Fibroblast of lung (primary cell): Measurements from ENCODE around the gene SREK1IP1. TPM values are rescaled to one million over a fixed set of nuclear protein-coding genes. Genes with fewer than 3 reads are reported as not detected.

Source experiments
- DNase-seq, 2 donors: peaks; one replicate each; pipeline versions ENCODE4 v3.0.0 to v3.0.0-alpha.2; 2010; ENCODE audit warnings: low read depth in 2 of 2
- H2AFZ ChIP-seq: 2 replicates; pipeline ENCODE4 v1.5.1; 2012; ENCODE audit warnings: low read length, control low read depth, inconsistent platforms
- H3K27ac ChIP-seq: 2 replicates; pipeline ENCODE4 v1.5.1; 2011; ENCODE audit warnings: low read length, control low read depth; ENCODE audit not compliant: insufficient read depth
- H3K27me3 ChIP-seq: 2 replicates; pipeline ENCODE4 v1.5.1; 2011; ENCODE audit warnings: mild to moderate bottlenecking, low read length; ENCODE audit not compliant: control insufficient read depth, insufficient read depth
- H3K36me3 ChIP-seq: 2 replicates; pipeline ENCODE4 v1.5.1; 2011; ENCODE audit warnings: low read length; ENCODE audit not compliant: control insufficient read depth, insufficient read depth
- H3K4me1 ChIP-seq: 2 replicates; pipeline ENCODE4 v1.5.1; 2011; ENCODE audit warnings: low read length; ENCODE audit not compliant: control insufficient read depth, insufficient read depth; ENCODE audit errors: extremely low read depth
- H3K4me2 ChIP-seq: 2 replicates; pipeline ENCODE4 v1.5.1; 2011; ENCODE audit warnings: low read length, control low read depth; ENCODE audit not compliant: insufficient read depth; ENCODE audit errors: extremely low read depth
- H3K4me3 ChIP-seq, 4 experiments: fragments of 200-600 bp in 1 of 4; sonication (generic) in 1 of 4; replicated peaks in 1 of 4; 2 replicates each; pipeline ENCODE4 v1.5.1; 2011 to 2016; ENCODE audit warnings: low read length in 4 of 4, low read depth in 3 of 4, mild to moderate bottlenecking in 3 of 4, control low read depth in 2 of 4, inconsistent platforms in 1 of 4, mixed read lengths in 1 of 4; ENCODE audit not compliant: insufficient read depth in 1 of 4; ENCODE audit errors: control extremely low read depth in 1 of 4
- H3K79me2 ChIP-seq: 2 replicates; pipeline ENCODE4 v1.5.1; 2012; ENCODE audit warnings: mild to moderate bottlenecking, low read length, inconsistent platforms; ENCODE audit not compliant: control insufficient read depth, insufficient read depth
- H3K9ac ChIP-seq: 2 replicates; pipeline ENCODE4 v1.5.1; 2011; ENCODE audit warnings: mild to moderate bottlenecking, low read length, control low read depth; ENCODE audit not compliant: insufficient read depth
- H3K9me3 ChIP-seq: 2 replicates; pipeline ENCODE4 v1.5.1; 2012; ENCODE audit warnings: low read depth, low read length; ENCODE audit not compliant: control insufficient read depth, insufficient read depth
- H4K20me1 ChIP-seq: 2 replicates; pipeline ENCODE4 v1.5.1; 2011; ENCODE audit warnings: low read length; ENCODE audit not compliant: control insufficient read depth, insufficient read depth; ENCODE audit errors: extremely low read depth
- EZH2 ChIP-seq: IDR thresholded peaks from 2 replicates; pipeline ENCODE4 v1.5.1; 2012; ENCODE audit warnings: low read length, control low read depth, mild to moderate bottlenecking; ENCODE audit errors: missing control alignments
- polyA plus RNA-seq, 2 donors: library from polyadenylated mRNA; depleted of rRNA in 1 of 2; stranded (reverse) in 1 of 2; unstranded in 1 of 2; fragments of >200 nt; gene quantifications; 2 replicates each; pipeline ENCODE4 v1.2.1, GENCODE V29; 2011 to 2012; ENCODE audit warnings: missing spikeins in 1 of 2
- total RNA-seq: library from RNA; depleted of rRNA; stranded (reverse); fragments of >200 nt; gene quantifications from 2 replicates; pipeline ENCODE4 v1.2.1, GENCODE V29; 2014
- TF ChIP-seq, protein P1 (sequence below), 2 donors: IDR thresholded peaks in 1 of 2; conservative IDR thresholded peaks in 1 of 2; 1 replicate in 1 of 2; 2 replicates in 1 of 2; pipeline ENCODE4 v1.5.1; 2011 to 2012; ENCODE audit warnings: low read length in 2 of 2, control low read depth in 1 of 2, inconsistent platforms in 1 of 2, low read depth in 1 of 2, mild to moderate bottlenecking in 1 of 2

Gene SREK1IP1
- total and polyA plus RNA-seq, 2 donors (not counting 1 experiment from before 2014, with no cell fraction given), result 6.5 to 13.5 TPM

DNA sequence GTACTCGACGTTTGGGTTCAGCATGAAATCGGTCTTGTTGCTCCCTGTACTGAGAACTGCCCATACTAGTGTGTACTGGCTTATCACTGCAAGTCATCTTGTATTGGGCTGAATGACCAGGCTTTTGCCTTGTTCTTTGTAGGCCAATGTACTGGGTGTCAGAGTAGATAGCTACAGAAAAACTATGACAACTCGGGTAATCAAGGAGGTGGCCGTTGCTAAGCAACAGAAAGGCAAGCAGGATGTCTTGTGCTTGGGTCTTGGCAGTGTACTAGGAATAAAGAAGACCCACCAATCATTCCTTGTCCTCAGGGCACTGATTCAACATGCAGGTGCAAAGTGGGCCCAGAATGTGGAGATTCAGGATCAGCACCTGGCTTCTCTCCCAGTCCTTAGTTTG lies 90.1 kb downstream of the SREK1IP1 start:
- DNase-seq, result no peak
- Histone ChIP-seq H3K27me3 (peaks cover 2% of the 10 kb centered on the region), H3K36me3 (no peaks in the 10 kb centered on the region), H3K79me2 (no peaks in the 10 kb centered on the region), H3K27ac (no peak overlapping the region), H3K4me2 (no peak overlapping the region), H3K4me1 (no peaks in the 10 kb centered on the region), H4K20me1 (no peaks in the 10 kb centered on the region), H2AFZ (no peak overlapping the region), H3K9me3 (no peaks in the 10 kb centered on the region), H3K4me3 (no peak overlapping the region), H3K9ac (no peak overlapping the region)
- TF ChIP-seq, protein P1, sequence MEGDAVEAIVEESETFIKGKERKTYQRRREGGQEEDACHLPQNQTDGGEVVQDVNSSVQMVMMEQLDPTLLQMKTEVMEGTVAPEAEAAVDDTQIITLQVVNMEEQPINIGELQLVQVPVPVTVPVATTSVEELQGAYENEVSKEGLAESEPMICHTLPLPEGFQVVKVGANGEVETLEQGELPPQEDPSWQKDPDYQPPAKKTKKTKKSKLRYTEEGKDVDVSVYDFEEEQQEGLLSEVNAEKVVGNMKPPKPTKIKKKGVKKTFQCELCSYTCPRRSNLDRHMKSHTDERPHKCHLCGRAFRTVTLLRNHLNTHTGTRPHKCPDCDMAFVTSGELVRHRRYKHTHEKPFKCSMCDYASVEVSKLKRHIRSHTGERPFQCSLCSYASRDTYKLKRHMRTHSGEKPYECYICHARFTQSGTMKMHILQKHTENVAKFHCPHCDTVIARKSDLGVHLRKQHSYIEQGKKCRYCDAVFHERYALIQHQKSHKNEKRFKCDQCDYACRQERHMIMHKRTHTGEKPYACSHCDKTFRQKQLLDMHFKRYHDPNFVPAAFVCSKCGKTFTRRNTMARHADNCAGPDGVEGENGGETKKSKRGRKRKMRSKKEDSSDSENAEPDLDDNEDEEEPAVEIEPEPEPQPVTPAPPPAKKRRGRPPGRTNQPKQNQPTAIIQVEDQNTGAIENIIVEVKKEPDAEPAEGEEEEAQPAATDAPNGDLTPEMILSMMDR (conservative IDR thresholded peaks at IDR 0.05 in 1 of 2, IDR thresholded peaks at IDR 0.05 in 1 of 2; ENCODE audit: low read depth in 1 of 2, low read length in 2 of 2), result no peak
- no peak for TF ChIP-seq EZH2

DNA sequence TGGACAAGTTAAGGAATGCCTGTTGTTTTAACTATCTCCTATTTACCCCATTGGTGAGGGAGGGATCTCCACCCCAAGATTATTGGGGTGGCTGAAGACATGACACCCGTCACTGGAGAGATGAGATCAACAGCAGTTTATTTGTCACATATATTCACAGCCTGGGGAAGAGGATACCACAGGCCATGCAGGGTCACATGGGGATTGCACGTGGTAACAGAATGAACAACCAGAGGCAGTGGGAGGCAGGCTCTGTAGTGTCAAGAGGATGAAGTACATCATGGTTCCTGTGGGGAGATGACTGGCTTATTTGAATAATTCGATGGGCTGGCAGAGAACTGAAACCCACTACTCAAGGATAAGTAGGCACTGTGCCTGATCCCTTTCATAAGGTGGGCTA lies 96.8 kb downstream of the SREK1IP1 start:
- H3K9me3 ChIP-seq, result no peaks in the 10 kb centered on the region
- no peaks in the 10 kb centered on the region for H3K27me3 ChIP-seq
- no peak overlapping the region for H3K9ac ChIP-seq

DNA sequence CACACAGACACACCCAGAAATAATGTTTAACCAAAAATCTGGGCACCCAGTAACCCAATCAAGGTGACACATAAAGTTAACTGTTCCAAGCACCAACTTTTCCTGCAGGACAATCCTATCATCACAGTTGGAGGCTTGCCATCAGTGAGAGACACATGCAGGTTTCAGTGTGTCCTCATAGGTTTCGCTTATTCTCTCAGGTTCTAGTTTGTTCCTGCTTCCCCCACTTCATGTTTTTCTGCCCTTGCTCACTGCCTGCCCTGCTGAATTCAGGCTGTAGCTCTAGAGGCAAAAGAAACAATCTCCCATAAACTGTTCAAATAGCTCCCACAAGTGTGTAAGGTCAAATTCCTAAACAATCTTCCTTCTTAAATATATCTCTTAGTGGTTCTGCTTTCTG lies 98.2 kb downstream of the SREK1IP1 start:
- H3K9me3 ChIP-seq, result no peaks in the 10 kb centered on the region
- no peaks in the 10 kb centered on the region for H3K36me3 ChIP-seq
- no peak overlapping the region for H3K27ac ChIP-seq
- no peak overlapping the region for H3K4me2 ChIP-seq
- DNase-seq, result no peak
- H3K9ac ChIP-seq, result no peak overlapping the region
- H3K79me2 ChIP-seq, result no peaks in the 10 kb centered on the region
- TF ChIP-seq, protein P1 (conservative IDR thresholded peaks at IDR 0.05 in 1 of 2, IDR thresholded peaks at IDR 0.05 in 1 of 2; ENCODE audit: low read depth in 1 of 2, low read length in 2 of 2), result no peak
- no peak for TF ChIP-seq EZH2
- H2AFZ ChIP-seq, result no peak overlapping the region
- no peaks in the 10 kb centered on the region for H4K20me1 ChIP-seq
- H3K4me3 ChIP-seq, result no peak overlapping the region
- no peaks in the 10 kb centered on the region for H3K27me3 ChIP-seq
- H3K4me1 ChIP-seq, result no peaks in the 10 kb centered on the region

More for the DNA sequence above, 96.8 kb downstream of the SREK1IP1 start:
- Histone ChIP-seq H4K20me1 (no peaks in the 10 kb centered on the region), H3K4me1 (no peaks in the 10 kb centered on the region), H3K4me2 (no peak overlapping the region), H3K27ac (no peak overlapping the region), H2AFZ (no peak overlapping the region), H3K4me3 (no peak overlapping the region), H3K79me2 (no peaks in the 10 kb centered on the region), H3K36me3 (no peaks in the 10 kb centered on the region)
- TF ChIP-seq, protein P1 (conservative IDR thresholded peaks at IDR 0.05 in 1 of 2, IDR thresholded peaks at IDR 0.05 in 1 of 2; ENCODE audit: low read depth in 1 of 2, low read length in 2 of 2), result no peak
- TF ChIP-seq EZH2, result no peak
- no peak for DNase-seq

Other genes starting within 250 kb of the SREK1IP1 start
- not detected in 2 replicates for gene SHISAL2B, start 78.2 kb downstream of the SREK1IP1 start, total RNA-seq
- gene SHISAL2B, start 78.2 kb downstream of the SREK1IP1 start, polyA plus RNA-seq, result not detected in 2 replicates
- gene CWC27, start 239 bp upstream of the SREK1IP1 start, total RNA-seq, result 16.9 and 17.3 TPM in 2 replicates
- gene CWC27, start 239 bp upstream of the SREK1IP1 start, polyA plus RNA-seq, result 37.2 and 37.5 TPM in 2 replicates